HCT116 (cell line): Measurements from ENCODE around the gene NOXRED1.

Experiments
- EZH2 ChIP-seq: fragments of 200-600 bp; sonication (generic); IDR thresholded peaks from 2 replicates; pipeline ENCODE4 v1.6.1; 2017; ENCODE audit warnings: antibody characterized with exemption, mixed run types
- EZH2phosphoT487 ChIP-seq: fragments of 200-600 bp; IDR thresholded peaks from 2 replicates; pipeline ENCODE4 v1.6.1; 2018; ENCODE audit warnings: antibody characterized with exemption, borderline replicate concordance
- POLR2A ChIP-seq: IDR thresholded peaks from 2 replicates; pipeline ENCODE4 v1.7.0; 2011; ENCODE audit warnings: borderline replicate concordance; ENCODE audit not compliant: insufficient read depth, insufficient read length; ENCODE audit errors: extremely low read depth
- POLR2AphosphoS5 ChIP-seq: IDR thresholded peaks from 2 replicates; pipeline ENCODE4 v1.6.1; 2011; ENCODE audit warnings: mild to moderate bottlenecking, low read depth, low read length, moderate library complexity
- RAD21 ChIP-seq: IDR thresholded peaks from 2 replicates; pipeline ENCODE4 v1.6.1; 2012; ENCODE audit warnings: low read depth, mild to moderate bottlenecking
- REST ChIP-seq: IDR thresholded peaks from 2 replicates; pipeline ENCODE4 v1.6.1; 2012; ENCODE audit warnings: low read depth
- TCF7L2 ChIP-seq: IDR thresholded peaks from 2 replicates; pipeline ENCODE4 v1.7.0; 2011; ENCODE audit warnings: borderline replicate concordance, inconsistent platforms; ENCODE audit not compliant: insufficient read depth, insufficient read length; ENCODE audit errors: extremely low read depth
- YY1 ChIP-seq: IDR thresholded peaks from 2 replicates; pipeline ENCODE4 v1.6.1; 2011; ENCODE audit warnings: low read length, low read depth, moderate library complexity, mild to moderate bottlenecking; ENCODE audit not compliant: insufficient replicate concordance; ENCODE audit errors: extremely low read depth
- ZFX ChIP-seq: fragments of 450-650 bp; IDR thresholded peaks from 2 replicates; pipeline ENCODE4 v1.6.1; 2017
- ZNF274 ChIP-seq: fragments of 200-500 bp; sonication (Bioruptor generic); IDR thresholded peaks from 2 replicates; pipeline ENCODE4 v1.6.1; 2014; ENCODE audit warnings: mild to moderate bottlenecking, low read depth, low read length, inconsistent platforms
- TF ChIP-seq, protein P1 (sequence below), 3 experiments: fragments of 200-600 bp in 1 of 3; sonication (generic) in 1 of 3; IDR thresholded peaks in 2 of 3; conservative IDR thresholded peaks in 1 of 3; 2 replicates each; pipeline ENCODE4 v1.5.1; 2012 to 2017; ENCODE audit warnings: low read depth in 2 of 3, low read length in 2 of 3, antibody characterized with exemption in 1 of 3, borderline replicate concordance in 1 of 3, control low read depth in 1 of 3, mild to moderate bottlenecking in 1 of 3, mixed read lengths in 1 of 3, mixed run types in 1 of 3, moderate library complexity in 1 of 3; ENCODE audit not compliant: insufficient read depth in 1 of 3
- TF ChIP-seq, protein P2 (sequence below): IDR thresholded peaks from 2 replicates; pipeline ENCODE4 v1.6.1; 2012
- TF ChIP-seq, protein P3 (sequence below): IDR thresholded peaks from 2 replicates; pipeline ENCODE4 v1.6.1; 2012

GRCh38 chr14:77347751-77348150 is 75.6 kb downstream of the NOXRED1 start:
- TF ChIP-seq EZH2phosphoT487 (no peak), POLR2A (no peak), REST (no peak), RAD21 (no peak), EZH2 (no peak), YY1 (no peak), ZFX (no peak), ZNF274 (no peak), POLR2AphosphoS5 (no peak), TCF7L2 (no peak)
- TF ChIP-seq, protein P1, sequence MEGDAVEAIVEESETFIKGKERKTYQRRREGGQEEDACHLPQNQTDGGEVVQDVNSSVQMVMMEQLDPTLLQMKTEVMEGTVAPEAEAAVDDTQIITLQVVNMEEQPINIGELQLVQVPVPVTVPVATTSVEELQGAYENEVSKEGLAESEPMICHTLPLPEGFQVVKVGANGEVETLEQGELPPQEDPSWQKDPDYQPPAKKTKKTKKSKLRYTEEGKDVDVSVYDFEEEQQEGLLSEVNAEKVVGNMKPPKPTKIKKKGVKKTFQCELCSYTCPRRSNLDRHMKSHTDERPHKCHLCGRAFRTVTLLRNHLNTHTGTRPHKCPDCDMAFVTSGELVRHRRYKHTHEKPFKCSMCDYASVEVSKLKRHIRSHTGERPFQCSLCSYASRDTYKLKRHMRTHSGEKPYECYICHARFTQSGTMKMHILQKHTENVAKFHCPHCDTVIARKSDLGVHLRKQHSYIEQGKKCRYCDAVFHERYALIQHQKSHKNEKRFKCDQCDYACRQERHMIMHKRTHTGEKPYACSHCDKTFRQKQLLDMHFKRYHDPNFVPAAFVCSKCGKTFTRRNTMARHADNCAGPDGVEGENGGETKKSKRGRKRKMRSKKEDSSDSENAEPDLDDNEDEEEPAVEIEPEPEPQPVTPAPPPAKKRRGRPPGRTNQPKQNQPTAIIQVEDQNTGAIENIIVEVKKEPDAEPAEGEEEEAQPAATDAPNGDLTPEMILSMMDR (IDR thresholded peaks at IDR 0.05 in 2 of 3, conservative IDR thresholded peaks at IDR 0.05 in 1 of 3; ENCODE audit: borderline replicate concordance in 1 of 3, insufficient read depth in 1 of 3, low read depth in 2 of 3, low read length in 2 of 3) = no peak
- TF ChIP-seq, protein P2, sequence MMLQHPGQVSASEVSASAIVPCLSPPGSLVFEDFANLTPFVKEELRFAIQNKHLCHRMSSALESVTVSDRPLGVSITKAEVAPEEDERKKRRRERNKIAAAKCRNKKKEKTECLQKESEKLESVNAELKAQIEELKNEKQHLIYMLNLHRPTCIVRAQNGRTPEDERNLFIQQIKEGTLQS = no peak
- TF ChIP-seq, protein P3, sequence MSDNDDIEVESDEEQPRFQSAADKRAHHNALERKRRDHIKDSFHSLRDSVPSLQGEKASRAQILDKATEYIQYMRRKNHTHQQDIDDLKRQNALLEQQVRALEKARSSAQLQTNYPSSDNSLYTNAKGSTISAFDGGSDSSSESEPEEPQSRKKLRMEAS = no peak
